Stimulated activated CD4-positive, alpha-beta T cell treated with anti-CD3 and anti-CD28 coated beads, Interleukin-2, amount 100 ng/mL, for 24 hours (primary cell): ENCODE measurements around the gene KCNN3.
A peak's percentile ranks its signal among the peaks of the same experiment; 100 is the strongest.
"Not testable (repeated sequence)": the region's sequence is repeated elsewhere in the genome, so short reads cannot be mapped to it uniquely, and the experiment has no call there.

ENCODE experiments used
- DNase-seq, 2 donors: peaks; one replicate each; pipeline ENCODE4 v3.0.0-alpha.2; 2020

Gene KCNN3

GRCh38 chr1:154694995-154695394 is 175.1 kb downstream of the KCNN3 start:
- DNase-seq: no peak

GRCh38 chr1:154689083-154689482 is 181.0 kb downstream of the KCNN3 start:
- DNase-seq: no peak

DNA sequence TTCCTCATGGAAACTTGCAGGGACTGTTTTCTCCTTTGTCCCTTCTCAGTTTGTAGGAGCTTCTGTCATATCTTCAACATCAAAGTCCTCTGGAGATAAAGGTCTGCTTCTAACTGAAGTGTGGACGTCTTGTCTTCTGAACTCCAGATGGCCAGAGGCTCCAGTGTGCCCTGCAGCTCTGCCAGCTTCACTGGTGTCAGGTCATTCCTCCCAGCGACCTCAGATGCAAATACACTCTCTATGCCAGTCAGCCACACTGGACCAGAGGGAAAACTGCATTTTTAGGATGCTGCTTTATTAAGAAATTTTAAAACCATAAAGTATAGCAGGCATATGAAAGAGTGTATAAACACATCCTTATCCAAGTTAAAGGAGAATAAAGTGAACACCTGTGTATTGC is 183.6 kb downstream of the KCNN3 start:
- DNase-seq: no peak

- DNase-seq: no peak
Observed at GRCh38 chr1:154683820-154684219, 186.3 kb downstream of the KCNN3 start.

DNA sequence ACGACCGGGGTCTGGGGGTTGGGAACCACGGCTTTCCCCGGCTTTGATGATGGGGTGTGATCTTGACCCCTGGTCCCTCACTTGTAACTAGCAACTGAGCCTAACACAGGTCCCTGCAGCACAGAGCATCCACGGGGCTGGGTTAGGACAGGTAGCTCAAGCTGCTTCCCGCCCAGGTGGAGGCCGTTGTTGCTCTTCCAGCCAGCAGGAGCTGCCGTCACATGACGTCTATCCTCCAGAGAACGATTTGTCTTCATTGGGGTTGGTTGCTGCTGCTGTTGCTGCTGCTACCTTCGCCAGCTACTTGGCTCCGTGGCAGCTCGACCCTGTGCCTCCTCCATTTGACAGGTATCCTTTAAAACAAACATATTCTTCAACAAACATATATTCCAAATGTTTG is 187.8 kb downstream of the KCNN3 start:
- DNase-seq: no peak

- DNase-seq: not testable (repeated sequence)
Observed at GRCh38 chr1:154677844-154678243, 192.2 kb downstream of the KCNN3 start.

DNA sequence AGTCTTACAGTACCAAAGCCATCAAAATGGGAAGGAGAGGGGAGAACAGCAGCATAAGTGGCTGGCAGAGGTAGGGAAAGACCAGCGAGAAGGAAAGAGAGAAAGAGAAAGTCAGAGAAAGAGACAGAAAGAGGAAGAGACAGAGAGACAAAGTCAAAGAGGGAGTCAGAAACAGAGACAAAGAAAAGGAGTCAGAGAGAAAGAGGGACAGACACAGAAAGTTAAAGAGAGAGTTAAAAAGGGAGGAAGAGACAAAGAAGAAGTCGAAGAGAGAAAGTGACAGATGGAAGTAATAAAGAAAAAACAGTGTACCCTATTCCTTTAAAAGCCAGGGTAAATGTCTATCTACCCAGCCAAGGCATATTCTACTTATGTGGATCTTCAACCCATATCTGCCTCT is 193.2 kb downstream of the KCNN3 start:
- DNase-seq: not testable (repeated sequence)

- not testable (repeated sequence) for DNase-seq
Observed at GRCh38 chr1:154674456-154674855, 195.6 kb downstream of the KCNN3 start.

DNA sequence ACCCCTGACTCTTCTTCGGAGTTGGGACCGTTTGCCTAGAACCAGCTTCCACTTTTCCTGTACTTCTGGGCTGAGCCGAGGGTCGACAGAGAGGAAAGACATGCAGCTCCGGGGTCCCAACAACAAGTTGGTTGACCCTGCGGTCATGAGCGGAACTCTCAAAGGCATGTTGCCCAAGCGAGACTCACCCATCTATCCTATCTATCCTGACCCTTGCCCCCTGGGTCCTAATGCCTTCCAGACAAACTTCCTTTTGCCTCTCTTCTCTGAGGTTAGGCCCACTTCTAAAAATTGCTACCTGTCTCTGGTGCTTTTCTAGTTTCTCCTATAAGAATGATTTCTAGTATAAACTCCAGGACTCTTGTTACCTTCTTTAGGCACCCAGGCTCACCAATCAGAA is 197.8 kb downstream of the KCNN3 start:
- not testable (repeated sequence) for DNase-seq

DNA sequence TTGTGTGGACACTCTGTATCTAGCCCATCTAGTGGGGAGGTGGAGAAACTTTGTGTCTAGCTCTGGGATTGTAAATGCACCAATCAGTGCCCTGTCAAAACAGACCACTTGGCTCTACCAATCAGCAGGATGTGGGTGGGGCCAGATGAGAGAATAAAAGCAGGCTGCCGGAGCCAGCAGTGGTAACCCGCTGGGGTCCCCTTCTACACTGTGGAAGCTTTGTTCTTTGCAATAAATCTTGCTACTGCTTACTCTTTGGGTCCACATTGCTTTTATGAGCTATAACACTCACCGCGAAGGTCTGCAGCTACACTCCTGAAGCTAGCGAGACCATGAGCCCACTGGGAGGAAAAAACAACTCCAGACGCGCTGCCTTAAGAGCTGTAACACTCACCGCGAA is 198.7 kb downstream of the KCNN3 start:
- not testable (repeated sequence) for DNase-seq

DNA sequence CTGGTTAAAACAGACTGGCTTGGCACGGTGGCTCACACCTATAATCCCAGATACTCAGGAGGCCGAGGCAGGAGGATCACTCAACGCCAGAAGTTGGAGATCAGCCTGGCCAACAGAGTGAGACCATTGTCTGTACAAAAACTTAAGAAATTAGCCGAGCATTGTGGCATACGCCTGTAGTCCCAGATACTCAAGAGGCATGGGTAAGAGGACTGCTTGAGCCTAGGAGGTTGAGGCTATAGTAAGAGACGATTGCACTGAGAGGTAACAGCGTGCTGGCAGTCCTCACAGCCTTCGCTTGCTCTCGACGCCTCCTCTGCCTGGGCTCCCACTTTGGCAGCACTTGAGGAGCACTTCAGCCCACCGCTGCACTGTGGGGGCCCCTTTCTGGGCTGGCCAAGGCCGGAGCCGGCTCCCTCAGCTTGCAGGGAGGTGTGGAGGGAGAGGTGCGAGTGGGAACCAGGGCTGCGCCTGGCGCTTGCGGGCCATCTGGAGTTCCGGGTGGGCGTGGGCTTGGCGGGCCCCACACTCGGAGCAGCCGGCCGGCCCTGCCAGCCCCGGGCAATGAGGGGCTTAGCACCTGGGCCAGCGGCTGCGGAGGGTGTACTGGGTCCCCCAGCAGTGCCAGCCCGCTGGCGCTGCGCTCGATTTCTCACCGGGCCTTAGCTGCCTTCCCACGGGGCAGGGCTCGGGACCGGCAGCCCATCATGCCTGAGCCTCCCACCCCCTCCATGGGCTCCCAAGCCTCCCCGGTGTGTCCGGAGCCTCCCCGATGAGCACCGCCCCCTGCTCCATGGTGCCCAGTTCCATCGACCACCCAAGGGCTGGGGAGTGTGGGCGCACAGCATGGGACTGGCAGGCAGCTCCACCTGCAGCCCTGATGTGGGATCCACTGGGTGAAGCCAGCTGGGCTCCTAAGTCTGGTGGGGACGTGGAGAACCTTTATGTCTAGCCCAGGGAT is 199.5 kb downstream of the KCNN3 start:
- DNase-seq: not testable (repeated sequence)

DNA sequence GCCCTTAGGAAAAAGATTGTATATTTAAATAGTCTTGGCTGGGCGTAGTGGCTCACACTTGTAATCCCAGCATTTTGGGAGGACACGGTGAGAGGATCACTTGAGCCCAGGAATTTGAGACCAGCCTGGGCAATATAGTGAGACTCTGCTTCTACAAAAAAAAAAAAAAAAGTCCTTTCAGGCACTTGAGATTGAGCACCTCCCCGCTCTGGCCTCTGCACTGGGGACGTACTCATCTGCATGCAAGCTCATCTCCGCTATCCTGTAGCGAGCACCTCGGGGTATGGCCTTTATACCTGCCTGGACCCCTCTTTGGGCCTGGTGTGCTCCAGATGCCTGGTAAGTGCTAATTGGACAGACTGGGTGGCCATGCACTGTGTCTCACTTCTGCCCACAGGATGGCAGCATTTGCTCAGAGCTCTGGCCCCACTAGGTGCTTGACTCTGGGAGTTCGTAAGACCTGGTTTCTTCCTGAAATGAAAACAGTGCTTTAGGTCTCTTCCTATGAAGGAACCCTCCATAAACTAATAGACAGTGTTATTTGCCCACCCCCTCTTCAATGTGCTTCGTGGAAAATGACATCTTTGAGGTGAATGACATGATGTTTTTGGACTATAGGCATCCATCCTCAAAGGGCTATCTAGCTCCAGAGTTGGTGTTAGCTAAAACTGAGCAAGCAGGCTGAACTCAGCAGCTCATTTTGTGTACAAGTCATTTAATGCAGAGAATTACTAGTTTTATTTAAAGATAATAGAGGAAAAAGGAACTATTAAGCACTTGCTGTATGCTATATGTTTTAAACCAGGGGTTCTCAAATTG is 200.4 kb downstream of the KCNN3 start:
- DNase-seq: peak; percentile 76

DNA sequence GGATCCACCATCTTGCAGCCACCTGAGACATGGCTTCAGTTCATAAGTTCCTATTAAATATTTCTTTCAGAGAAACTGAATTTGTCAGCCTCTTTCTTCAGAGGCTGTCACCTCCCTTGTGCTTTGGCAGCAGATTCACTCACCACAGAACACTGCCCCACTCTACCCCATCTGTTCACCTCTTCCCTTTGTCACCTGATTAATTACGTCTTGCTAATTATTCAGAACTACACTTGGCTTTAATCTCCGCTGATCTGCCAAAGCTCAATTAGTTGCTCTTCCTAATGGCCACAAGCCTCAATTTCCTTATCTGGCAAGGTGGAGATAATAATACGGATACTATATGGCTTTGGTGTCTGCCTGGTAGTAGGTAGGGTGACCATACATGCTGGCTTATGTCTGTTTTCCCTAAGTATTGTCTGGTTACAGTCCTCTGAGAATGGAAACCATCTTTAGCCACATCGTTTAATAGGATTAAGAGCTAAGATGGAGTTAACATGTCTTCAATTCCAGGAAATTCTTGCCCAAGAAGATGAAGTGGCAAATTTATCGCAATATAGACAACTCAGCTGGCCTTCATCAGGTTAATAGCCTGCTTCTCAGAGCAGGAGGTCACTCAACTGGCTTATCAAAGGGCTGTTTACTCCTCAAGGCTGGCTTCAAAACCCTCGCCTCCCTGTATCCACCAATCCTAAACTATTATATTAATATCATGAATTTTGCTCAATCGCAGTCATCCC is 203.9 kb downstream of the KCNN3 start:
- no peak for DNase-seq

GRCh38 chr1:154664331-154665002 is 205.6 kb downstream of the KCNN3 start:
- no peak for DNase-seq

GRCh38 chr1:154663471-154664060 is 206.5 kb downstream of the KCNN3 start:
- DNase-seq: no peak

- DNase-seq: no peak
Observed at GRCh38 chr1:154661110-154661509, 209.0 kb downstream of the KCNN3 start.

DNA sequence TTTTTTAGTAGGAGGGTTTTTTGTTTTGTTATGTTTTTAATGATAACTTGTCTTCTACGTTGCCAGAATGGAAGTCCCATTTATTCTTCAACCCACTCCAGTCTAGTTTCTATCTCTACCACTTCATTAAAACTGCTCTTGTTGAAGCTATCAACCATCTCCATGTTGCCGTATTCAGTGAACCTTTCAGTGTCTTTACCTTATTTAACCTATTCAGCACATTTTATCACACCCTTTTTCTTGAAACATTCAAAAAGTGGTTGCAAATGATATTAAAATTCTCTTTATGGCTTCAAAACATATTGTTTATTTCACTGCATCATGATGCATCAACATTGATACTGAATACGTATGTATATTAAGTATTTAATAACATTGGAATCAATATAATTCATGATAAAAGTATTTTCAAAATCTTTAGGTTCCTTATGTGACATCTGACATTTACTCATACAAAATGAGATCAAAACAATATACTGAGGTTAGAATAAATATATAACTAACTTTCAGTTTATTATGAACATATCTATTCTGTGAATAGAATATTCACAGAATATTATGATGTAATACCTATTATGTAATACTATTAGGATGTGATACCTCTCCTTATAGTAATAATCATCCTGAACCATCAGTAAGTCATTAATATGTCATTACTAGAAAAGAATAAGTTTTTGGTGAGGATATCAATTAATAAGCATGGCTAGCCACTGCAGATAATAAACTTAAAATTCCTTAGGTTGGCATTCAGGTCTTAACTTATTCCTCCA is 210.1 kb downstream of the KCNN3 start:
- DNase-seq: no peak

DNA sequence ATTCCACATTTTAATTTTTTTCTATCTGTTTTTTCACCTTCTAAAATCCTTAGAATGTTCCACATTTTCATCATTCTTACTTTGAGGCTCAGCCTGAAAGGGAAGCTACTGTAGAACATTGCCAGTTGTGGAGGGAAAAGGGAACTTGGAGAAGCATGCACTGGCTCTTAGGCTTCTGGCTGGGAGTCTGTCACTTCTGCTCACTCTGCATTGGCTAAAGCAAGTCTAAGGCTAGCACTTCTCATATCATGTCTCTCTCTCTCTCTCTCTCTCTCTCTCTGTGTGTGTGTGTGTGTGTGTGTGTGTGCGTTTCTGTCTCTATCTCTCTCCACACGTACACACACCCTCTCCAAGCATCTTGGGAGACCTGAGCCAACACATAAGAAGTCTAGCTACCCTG is 212.5 kb downstream of the KCNN3 start:
- no peak for DNase-seq

- DNase-seq: no peak
Observed at GRCh38 chr1:154652893-154653292, 217.2 kb downstream of the KCNN3 start.
